Neuron (in vitro differentiated cells): Measurements from ENCODE around the gene MTCH1.

Experiments
- H2AFZ ChIP-seq: one replicate; pipeline ENCODE4 v1.6.1; 2013; ENCODE audit warnings: low read depth, mild to moderate bottlenecking, inconsistent platforms, low read length, moderate library complexity
- H3K27me3 ChIP-seq: one replicate; pipeline ENCODE4 v1.6.1; 2013; ENCODE audit warnings: low read length; ENCODE audit not compliant: insufficient read depth
- H3K36me3 ChIP-seq: one replicate; pipeline ENCODE4 v1.6.1; 2013; ENCODE audit warnings: low read length; ENCODE audit not compliant: insufficient read depth
- H3K4me1 ChIP-seq: one replicate; pipeline ENCODE4 v1.6.1; 2013; ENCODE audit warnings: low read length; ENCODE audit not compliant: insufficient read depth
- H3K4me3 ChIP-seq: 2 replicates; pipeline ENCODE4 v1.5.1; 2013; ENCODE audit warnings: mild to moderate bottlenecking, low read length, moderate library complexity
- H3K9me3 ChIP-seq: one replicate; pipeline ENCODE4 v1.6.1; 2013; ENCODE audit warnings: low read length

Gene MTCH1

DNA sequence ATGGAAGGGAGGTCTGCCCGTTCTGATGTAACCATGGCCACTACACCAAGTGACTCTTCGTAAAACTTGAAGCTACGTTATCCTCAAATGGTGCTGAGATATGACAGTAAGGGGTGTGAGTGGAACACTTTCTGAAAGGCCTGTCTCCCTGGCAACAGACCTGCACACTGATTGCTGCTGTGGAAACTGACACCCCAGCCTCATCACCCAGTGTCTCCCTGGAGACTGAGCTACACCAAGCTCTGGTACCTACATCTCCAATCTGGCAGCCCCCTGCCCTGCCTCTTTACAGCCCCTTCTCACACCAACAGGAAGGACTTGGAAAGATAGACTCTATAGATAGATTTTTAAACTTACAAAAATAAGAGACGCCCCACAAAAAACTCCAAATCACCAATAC, 18.2 kb downstream of the MTCH1 start:
- H3K9me3 ChIP-seq: no peaks in the 10 kb centered on the region
- H3K36me3 ChIP-seq: peaks cover 56% of the 10 kb centered on the region
- peaks cover 5% of the 10 kb centered on the region for H3K4me1 ChIP-seq
- no peak overlapping the region for H3K4me3 ChIP-seq
- no peaks in the 10 kb centered on the region for H3K27me3 ChIP-seq
- H2AFZ ChIP-seq: no peak overlapping the region

DNA sequence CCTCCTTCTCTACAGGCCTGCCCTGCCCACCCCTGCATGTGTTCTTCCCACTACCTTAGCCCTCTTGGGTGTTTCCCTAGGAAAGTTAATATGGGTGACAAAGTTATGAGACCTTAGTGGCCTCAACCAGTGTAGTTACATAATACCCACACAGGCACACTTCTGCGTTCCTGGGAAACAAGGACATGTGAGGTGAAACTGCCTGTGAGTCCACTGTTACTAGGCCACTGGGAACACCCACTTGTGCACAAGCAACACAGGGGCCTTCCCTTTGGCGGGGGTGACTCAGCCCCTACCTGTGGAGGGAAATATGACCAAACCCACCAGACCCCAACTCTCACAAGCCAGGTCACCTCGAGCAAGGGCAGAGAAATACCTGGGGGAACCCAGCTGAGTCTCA, 18.7 kb downstream of the MTCH1 start:
- Histone ChIP-seq H3K27me3 (no peaks in the 10 kb centered on the region), H3K9me3 (no peaks in the 10 kb centered on the region), H3K36me3 (peaks cover 51% of the 10 kb centered on the region), H2AFZ (no peak overlapping the region), H3K4me3 (no peak overlapping the region), H3K4me1 (peaks cover 5% of the 10 kb centered on the region)

DNA sequence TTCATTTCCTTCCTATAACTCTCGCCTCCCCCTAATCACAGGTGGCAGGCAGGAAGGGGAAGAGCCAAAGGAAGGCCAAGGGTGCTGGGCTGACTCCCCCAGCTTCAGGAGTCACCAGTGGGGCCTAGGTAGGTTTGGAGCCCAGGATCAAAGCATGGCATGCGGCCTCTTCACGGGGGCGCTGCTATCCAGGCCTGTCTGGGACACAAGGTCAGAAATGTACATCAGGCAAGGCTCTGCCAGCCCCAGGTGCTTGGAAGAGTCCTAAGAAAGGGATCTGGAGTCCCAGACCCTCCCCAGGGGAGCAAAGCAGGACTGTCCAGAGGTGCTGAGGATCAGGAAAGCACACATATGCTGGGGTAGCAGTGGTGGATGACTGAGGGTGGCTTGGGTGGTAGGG, 21.1 kb downstream of the MTCH1 start:
- Histone ChIP-seq H3K9me3 (no peaks in the 10 kb centered on the region), H3K4me3 (no peak overlapping the region), H2AFZ (no peak overlapping the region), H3K4me1 (peaks cover 5% of the 10 kb centered on the region), H3K36me3 (peaks cover 27% of the 10 kb centered on the region), H3K27me3 (no peaks in the 10 kb centered on the region)

DNA sequence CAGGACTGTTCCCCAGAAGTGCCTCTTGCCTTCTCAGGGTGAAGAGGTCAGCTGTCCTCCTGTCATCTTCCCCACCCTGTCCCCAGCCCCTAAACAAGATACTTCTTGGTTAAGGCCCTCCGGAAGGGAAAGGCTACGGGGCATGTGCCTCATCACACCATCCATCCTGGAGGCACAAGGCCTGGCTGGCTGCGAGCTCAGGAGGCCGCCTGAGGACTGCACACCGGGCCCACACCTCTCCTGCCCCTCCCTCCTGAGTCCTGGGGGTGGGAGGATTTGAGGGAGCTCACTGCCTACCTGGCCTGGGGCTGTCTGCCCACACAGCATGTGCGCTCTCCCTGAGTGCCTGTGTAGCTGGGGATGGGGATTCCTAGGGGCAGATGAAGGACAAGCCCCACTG, 21.6 kb downstream of the MTCH1 start:
- no peak overlapping the region for H3K4me3 ChIP-seq
- no peaks in the 10 kb centered on the region for H3K9me3 ChIP-seq
- H2AFZ ChIP-seq: no peak overlapping the region
- peaks cover 22% of the 10 kb centered on the region for H3K36me3 ChIP-seq
- H3K4me1 ChIP-seq: peaks cover 5% of the 10 kb centered on the region
- H3K27me3 ChIP-seq: no peaks in the 10 kb centered on the region

DNA sequence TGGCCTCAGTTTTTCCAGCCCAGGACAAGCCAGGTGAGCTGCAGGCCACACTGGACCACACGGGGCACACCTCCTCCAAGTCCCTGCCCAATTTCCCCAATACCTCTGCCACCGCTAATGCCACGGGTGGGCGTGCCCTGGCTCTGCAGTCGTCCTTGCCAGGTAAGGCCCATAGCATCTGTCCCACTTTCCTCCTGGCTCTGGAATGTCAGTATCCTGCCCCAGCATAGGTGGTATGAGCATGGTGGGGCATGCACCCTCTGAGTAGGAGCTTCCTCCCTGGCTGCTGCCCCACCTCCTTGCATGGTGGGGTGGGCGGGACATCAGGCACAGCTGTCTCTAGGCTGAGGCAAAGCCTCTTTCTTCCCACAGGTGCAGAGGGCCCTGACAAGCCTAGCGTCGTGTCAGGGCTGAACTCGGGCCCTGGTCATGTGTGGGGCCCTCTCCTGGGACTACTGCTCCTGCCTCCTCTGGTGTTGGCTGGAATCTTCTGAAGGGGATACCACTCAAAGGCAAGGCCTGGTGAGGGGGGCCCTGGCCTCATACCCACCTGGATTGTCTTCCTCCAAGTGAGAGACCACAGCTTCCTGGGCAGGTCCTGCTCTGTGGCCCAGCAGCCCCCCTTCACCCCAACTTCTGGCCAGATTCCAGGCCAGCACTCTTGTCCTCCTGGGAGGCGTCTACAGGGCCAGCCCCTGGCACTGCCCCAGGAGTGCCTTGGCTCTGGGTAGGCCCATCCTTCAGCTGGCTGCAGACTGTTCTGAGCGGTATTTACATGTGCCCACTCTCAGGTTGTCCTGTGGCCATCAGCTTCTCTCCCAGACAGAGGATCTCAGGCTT, 22.3 kb downstream of the MTCH1 start:
- H3K36me3 ChIP-seq: peaks cover 16% of the 10 kb centered on the region
- peak overlapping the region; percentile 52 for H2AFZ ChIP-seq
- no peaks in the 10 kb centered on the region for H3K27me3 ChIP-seq
- no peaks in the 10 kb centered on the region for H3K9me3 ChIP-seq
- peaks cover 5% of the 10 kb centered on the region for H3K4me1 ChIP-seq
- no peak overlapping the region for H3K4me3 ChIP-seq

DNA sequence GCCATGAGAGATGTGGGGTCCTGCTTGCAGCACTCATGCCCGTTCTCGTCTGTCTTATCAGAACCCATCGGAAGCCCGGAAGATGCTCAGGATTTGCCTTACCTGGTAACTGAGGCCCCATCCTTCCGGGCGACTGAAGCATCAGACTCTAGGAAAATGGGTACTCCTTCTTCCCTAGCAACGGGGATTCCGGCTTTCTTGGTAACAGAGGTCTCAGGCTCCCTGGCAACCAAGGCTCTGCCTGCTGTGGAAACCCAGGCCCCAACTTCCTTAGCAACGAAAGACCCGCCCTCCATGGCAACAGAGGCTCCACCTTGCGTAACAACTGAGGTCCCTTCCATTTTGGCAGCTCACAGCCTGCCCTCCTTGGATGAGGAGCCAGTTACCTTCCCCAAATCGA, 23.1 kb downstream of the MTCH1 start:
- Histone ChIP-seq H3K36me3 (peaks cover 9% of the 10 kb centered on the region), H3K4me1 (peaks cover 5% of the 10 kb centered on the region), H3K4me3 (no peak overlapping the region), H3K9me3 (no peaks in the 10 kb centered on the region), H3K27me3 (no peaks in the 10 kb centered on the region), H2AFZ (peak overlapping the region; percentile 52)

DNA sequence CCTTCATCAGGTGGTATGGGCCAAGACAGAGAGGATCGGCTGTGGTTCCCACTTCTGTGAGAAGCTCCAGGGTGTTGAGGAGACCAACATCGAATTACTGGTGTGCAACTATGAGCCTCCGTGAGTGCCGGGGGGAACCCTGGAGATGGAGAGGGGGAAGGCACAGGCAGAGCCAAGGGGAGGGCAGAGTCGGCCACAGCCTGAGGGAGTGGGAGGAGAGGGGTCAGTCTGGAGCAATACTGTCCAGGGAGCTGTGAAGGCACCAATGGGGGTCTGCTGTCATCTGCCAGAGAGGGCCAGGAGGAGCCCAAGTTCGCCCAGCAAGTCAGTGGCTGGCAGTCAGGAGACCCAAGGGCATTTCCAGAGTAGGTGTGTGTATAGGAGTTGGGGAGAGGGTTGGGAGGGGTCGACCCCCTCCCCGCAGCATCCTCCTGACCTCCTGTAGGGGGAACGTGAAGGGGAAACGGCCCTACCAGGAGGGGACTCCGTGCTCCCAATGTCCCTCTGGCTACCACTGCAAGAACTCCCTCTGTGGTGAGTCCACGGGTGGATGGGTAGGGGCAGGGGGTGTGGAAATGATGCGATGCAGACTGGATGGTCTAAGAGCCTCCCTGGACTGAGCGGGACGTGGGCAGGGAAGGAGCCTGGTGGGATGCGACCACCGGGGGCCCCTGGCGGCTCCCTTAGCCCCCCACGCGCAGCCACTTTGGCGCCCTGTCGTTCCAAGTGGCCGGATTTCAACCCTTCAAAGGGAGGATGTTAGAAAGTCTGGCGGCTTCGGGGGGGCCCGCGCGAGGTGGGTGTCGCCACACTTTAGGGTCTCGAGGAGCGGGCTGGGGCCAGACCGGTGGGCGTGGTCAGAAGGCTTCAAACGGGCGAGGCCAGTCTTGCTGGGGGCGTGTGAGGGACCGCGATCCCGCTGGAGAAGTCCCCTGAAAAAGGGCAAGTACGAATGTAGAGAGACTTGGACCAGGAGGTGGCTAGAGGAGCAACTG, 24.3 kb downstream of the MTCH1 start:
- no peaks in the 10 kb centered on the region for H3K36me3 ChIP-seq
- H3K4me3 ChIP-seq: no peak overlapping the region
- peaks cover 2% of the 10 kb centered on the region for H3K27me3 ChIP-seq
- peaks cover 5% of the 10 kb centered on the region for H3K4me1 ChIP-seq
- H3K9me3 ChIP-seq: no peaks in the 10 kb centered on the region
- H2AFZ ChIP-seq: no peak overlapping the region

DNA sequence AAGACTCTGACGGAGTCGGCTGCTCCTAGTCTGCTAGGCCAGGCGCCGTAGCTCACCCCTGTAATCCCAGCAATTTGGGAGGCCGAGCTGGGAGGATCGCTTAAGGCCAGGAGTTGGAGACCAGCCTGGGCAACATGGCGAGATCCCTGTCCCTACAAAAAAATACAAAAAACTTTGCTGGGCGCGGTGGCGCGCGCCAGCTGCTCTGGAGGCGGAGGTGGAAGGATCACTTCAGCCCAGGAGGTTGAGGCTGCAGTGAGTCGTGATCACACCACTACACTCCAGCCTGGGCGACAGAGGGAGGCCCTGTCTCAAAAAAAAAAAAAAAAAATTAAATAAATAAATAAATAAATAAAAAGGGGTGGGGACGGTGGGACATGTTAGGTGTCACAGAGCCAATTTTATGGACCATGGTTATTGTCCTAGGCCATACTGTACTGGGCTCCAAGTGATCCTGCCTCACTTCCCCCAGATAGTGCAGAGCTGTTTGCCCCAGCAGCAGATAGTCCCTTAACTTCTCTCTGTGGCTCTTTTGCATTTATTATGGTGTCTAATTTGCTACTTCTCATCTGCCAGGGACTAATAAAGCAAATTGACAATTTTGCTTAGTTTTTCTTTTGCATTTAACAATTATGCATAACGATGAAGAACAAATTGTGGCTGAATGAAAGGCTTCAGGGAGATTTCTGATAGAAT, 26.3 kb downstream of the MTCH1 start:
- H3K4me3 ChIP-seq: no peak overlapping the region
- no peaks in the 10 kb centered on the region for H3K9me3 ChIP-seq
- H3K36me3 ChIP-seq: no peaks in the 10 kb centered on the region
- H2AFZ ChIP-seq: no peak overlapping the region
- H3K4me1 ChIP-seq: peaks cover 5% of the 10 kb centered on the region
- H3K27me3 ChIP-seq: peaks cover 15% of the 10 kb centered on the region

DNA sequence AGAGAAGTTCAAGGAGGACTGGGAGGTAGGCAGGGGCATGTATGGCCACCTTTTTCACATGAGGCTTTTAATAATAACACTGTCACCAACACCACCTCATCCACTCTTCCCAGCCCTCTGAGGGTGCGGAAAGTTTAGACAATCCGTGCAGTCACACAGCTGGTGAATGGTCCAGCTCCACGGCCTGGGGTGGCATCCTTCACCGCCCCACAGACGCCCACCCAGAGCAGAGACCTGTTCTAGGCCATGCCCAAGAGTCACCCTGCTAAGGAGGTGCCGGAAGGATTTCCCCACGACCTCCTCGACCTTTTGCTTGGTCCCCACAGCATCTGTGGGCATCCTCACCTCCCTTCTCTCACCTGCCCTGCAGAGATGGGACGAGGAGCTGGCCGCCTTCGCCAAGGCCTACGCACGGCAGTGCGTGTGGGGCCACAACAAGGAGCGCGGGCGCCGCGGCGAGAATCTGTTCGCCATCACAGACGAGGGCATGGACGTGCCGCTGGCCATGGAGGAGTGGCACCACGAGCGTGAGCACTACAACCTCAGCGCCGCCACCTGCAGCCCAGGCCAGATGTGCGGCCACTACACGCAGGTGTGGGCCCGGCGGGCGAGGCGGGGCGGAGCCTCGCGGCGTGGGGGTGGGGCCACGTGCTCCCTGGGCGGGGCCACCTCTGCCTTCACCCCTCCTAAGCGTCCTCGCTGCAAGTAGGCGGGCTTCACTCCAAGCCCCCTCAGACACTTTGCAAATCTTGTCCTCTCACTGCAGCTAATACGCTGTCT, 27.0 kb downstream of the MTCH1 start:
- Histone ChIP-seq H3K27me3 (peaks cover 15% of the 10 kb centered on the region), H3K4me3 (no peak overlapping the region), H3K4me1 (peaks cover 5% of the 10 kb centered on the region), H3K36me3 (no peaks in the 10 kb centered on the region), H3K9me3 (no peaks in the 10 kb centered on the region), H2AFZ (no peak overlapping the region)

DNA sequence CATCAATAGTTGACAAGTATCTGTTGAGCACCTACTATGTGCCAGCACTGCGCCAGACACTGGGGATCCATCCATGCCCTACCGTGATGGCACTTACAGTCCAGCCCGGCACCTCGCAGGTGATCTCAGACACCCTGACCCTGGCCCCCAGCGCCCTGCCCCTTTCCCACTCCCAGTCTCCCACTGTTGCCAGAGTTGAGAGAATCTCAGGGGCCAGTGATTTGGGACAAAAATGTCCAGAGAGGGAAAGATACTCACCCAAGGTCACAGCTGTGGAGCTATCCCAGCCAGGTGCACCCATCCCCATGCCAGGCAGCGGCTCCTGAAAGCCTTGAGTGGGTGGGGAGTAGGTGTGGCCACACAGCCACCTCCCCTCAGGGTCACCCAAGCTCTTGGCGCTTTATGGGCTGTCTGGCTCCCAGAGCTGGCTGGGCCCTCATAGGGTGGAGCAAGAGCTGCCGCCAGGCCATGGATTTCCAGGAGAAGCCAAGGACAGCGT, 28.2 kb downstream of the MTCH1 start:
- Histone ChIP-seq H2AFZ (no peak overlapping the region), H3K4me3 (no peak overlapping the region), H3K36me3 (no peaks in the 10 kb centered on the region), H3K27me3 (peaks cover 15% of the 10 kb centered on the region), H3K9me3 (no peaks in the 10 kb centered on the region), H3K4me1 (no peaks in the 10 kb centered on the region)

DNA sequence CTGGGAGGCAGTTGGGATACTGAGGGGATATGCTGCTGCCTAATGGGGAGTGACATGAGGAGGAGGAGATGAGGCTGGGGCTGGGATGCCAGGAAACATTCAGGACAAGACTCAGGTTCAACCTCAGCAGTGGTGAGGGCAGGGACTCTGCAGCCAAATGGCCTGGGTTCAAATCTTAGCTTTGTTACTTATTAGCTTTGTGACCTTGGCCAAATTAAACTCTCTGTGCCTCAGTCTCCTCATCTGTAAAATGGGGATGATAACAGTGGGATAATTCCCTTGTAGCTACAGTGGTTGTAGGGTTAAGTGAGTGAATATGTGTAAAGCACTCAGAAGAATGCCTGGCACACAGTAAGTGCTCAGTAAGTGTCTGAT, 29.6 kb downstream of the MTCH1 start:
- no peaks in the 10 kb centered on the region for H3K4me1 ChIP-seq
- H2AFZ ChIP-seq: no peak overlapping the region
- H3K36me3 ChIP-seq: no peaks in the 10 kb centered on the region
- peaks cover 15% of the 10 kb centered on the region for H3K27me3 ChIP-seq
- H3K4me3 ChIP-seq: no peak overlapping the region
- H3K9me3 ChIP-seq: no peaks in the 10 kb centered on the region

DNA sequence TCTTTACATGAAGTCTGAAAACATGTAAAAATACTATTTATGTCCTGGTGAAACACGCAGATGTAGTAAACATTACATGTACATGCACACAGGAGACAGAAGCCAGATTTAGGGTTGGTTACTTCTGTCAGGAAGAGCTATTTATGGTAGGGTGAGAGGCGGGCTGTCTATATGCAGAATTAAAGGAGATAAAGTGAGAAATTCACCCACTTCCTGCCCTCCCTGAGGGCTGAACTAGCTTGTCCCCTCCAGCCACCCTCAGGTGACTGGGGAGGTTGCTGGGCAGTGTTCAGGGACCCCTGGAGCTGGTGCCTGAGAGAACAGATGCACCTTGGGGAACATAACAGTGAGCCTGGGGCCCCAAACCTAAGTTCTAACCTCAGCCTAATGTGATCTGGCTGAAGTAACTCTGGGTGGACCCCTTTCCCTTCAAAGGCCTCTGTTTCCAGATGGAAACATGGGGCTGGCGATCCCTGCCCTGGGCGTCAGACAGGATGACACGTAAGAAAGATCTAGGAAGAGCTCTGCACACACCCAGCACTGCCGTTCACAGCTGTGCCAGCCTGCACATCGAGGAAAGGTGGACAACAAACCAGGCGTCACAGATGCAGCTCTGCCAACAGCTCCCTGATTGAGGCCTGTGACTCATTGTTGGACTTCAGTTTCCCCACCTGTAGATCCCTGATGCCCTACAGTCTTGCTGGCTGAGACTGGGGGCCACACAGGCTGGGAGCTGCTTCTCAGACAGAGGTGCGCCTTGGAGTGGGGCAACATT, 30.1 kb downstream of the MTCH1 start:
- no peak overlapping the region for H2AFZ ChIP-seq
- H3K4me3 ChIP-seq: no peak overlapping the region
- H3K9me3 ChIP-seq: no peaks in the 10 kb centered on the region
- no peaks in the 10 kb centered on the region for H3K36me3 ChIP-seq
- no peaks in the 10 kb centered on the region for H3K4me1 ChIP-seq
- peaks cover 15% of the 10 kb centered on the region for H3K27me3 ChIP-seq
